DLD1 (cell line): Measurements from ENCODE around the gene MTHFD1L.
"Not testable (repeated sequence)": the region's sequence is repeated elsewhere in the genome, so short reads cannot be mapped to it uniquely, and the experiment has no call there.

ENCODE experiments used
- in situ Hi-C: cut with HindIII; loops from 2 replicates; pipeline ENCODE4 v1.10.0; 2017; ENCODE audit warnings: low sequenced_read_pairs

The MTHFD1L gene

DNA sequence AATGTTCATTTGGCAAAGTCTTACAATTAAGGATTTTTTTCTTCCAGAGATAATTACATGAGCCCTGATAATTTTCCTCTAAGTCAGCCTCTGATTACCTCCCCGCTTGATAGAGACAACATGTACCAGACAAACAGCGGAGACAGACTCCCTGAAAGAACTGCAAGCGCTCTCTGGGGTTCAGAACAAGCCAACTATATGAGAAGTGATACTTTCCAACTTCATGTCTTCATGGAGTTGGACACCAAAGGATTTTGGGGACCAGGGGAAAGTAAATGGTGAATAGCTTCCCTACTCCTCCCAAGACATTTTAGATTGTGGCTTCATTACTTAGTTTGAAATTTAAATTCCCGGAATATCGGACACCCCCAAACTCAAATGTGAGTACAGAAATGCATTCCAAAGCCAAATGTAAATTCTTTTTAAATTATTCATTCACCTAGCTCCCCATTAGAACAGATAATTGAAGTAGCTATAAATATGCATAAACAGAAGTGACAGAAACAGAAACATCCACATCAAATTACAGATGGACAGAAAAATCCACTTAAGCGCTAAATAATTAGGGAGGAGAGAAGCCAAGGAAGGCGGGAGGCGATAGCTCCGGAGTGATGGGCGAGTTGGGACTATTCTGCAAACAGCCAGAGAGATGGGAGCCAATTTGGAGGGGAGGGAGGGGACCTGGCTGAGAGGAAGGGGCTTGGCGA, 244.5 kb downstream of the MTHFD1L start:
- in situ Hi-C loops = no loop called here

DNA sequence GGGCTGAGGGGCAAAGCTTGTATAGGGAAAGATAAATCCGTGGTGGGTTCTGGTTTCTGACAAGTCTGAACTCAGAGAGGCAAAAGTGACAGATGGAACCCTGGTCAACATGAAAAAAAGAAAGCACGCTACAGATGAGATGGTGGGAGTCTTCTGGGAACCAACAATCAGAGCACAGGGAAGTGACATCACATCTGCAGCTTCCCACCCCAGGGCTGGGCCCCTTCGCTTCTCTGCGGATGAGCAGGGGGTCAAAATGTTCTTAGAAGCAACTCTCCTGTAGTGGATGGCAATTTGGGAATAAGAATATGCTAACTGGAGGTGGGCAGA, 245.0 kb downstream of the MTHFD1L start:
- in situ Hi-C loops = no loop called here

GRCh38 chr6:151111670-151112069, 246.2 kb downstream of the MTHFD1L start:
- in situ Hi-C loops = no loop called here

- in situ Hi-C loops = no loop called here
Observed at GRCh38 chr6:151112130-151112529, 246.6 kb downstream of the MTHFD1L start.

DNA sequence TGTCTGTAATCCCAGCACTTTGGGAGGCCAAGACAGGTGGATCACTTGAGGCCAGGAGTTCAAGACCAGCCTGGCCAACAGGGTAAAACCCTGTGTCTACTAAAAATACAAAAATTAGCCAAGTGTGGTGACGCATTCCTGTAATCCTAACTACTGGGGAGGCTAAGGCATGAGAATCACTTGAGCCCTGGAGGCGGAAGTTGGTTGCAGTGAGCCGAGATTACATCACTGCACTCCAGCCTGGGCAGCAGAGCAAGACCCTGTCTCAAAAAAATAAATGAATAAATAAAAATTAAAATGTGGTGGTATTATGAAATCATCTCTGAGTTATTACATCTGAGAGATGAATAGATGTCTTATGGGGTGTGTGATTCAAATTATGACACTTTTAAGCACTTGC, 247.4 kb downstream of the MTHFD1L start:
- in situ Hi-C loops = not testable (repeated sequence)

GRCh38 chr6:151113641-151114040, 248.1 kb downstream of the MTHFD1L start:
- in situ Hi-C loops = no loop called here

DNA sequence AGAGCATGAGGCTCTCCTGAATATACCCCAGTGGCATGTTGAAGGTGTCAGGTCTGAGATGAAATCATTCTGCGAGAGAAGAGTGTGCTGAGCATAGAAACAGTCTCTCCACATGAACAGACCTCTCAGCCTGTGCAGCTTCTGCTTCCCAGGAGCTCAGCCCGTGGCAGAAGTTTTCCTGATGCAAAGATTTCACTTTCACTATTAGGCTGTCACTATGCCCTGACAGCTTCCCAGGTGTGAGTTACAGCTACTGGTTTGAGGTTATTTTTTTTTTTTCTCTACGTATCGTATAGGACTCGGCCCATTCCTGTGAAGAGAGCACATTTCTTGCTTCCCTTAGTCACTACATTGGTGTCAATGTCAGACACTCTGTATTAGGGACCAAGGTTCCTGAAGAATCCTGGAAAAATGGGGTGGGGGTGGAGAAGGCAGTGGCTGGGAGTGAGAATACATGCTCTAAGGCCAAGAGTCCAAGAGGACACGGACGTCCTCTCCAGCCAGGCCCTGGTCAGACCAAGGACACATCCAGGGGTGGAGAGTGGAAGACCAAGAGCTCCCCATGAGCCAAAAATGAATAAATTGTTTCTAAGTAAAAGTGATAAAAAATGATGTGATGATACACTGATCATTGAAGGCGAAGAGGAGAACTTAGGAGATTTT, 253.1 kb downstream of the MTHFD1L start:
- in situ Hi-C loops = no loop called here

DNA sequence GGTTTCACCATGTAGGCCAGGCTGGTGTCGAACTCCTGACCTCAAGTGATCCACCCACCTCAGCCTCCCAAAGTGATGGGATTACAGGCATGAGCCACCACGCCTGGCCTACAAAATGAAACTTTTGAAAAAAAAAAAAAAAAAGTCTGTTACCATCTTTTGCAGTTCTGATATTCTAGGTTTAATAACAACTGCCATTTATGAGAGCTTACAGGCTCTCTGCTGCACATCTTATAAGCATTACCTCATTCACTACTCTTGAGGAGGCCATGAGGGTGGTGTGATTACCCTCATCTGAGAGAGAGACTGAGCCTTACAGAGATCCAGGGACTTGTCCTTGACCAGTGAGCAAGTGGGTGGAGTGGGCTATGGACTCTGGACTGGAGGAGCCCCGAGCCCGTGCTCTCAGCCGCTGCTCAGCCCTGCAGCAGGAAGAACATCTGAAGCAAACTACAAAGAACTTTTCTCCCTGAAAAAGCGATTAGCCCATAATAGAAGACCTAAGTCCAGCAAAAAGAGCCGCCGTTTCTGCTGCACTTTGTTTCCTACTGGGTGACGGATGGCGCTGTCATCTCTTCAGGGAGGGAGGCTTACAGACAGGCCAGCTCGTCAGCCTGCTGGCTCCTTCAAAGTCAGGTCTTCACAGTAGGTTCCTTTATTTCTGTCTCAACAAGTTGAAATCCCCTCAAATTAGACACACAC, 254.5 kb downstream of the MTHFD1L start:
- in situ Hi-C loops = no loop called here

DNA sequence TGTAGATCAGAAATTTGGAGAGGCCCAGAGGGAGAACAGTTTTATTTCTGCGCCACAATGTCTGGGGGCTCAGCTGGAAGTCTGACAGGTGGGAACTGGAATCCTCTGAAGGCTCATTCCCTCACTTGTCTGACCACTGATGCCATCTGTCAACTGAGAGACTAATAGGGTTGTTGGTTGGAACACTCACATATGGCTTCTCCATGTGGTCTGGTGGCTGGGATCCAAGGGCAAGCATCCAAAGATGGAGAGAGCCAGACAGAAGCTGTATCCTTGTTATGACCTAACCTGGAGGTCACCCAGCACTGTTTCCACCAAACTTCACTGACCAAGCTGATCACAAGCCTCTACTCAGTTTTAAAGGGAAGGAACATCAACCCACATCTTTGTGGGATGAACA, 256.4 kb downstream of the MTHFD1L start:
- in situ Hi-C loops = no loop called here

GRCh38 chr6:151123641-151124040, 258.1 kb downstream of the MTHFD1L start:
- in situ Hi-C loops = not testable (repeated sequence)

GRCh38 chr6:151125242-151125641, 259.7 kb downstream of the MTHFD1L start:
- in situ Hi-C loops = not testable (repeated sequence)

- in situ Hi-C loops = not testable (repeated sequence)
Observed at GRCh38 chr6:151125651-151126416, 260.3 kb downstream of the MTHFD1L start.

- in situ Hi-C loops = not testable (repeated sequence)
Observed at GRCh38 chr6:151126417-151126724, 260.9 kb downstream of the MTHFD1L start.

- in situ Hi-C loops = not testable (repeated sequence)
Observed at GRCh38 chr6:151127133-151127798, 261.8 kb downstream of the MTHFD1L start.

GRCh38 chr6:151128763-151129370, 263.4 kb downstream of the MTHFD1L start:
- in situ Hi-C loops = no loop called here

- in situ Hi-C loops = no loop called here
Observed at GRCh38 chr6:151130329-151130728, 264.8 kb downstream of the MTHFD1L start.

GRCh38 chr6:151131324-151132007, 266.0 kb downstream of the MTHFD1L start:
- in situ Hi-C loops = no loop called here

DNA sequence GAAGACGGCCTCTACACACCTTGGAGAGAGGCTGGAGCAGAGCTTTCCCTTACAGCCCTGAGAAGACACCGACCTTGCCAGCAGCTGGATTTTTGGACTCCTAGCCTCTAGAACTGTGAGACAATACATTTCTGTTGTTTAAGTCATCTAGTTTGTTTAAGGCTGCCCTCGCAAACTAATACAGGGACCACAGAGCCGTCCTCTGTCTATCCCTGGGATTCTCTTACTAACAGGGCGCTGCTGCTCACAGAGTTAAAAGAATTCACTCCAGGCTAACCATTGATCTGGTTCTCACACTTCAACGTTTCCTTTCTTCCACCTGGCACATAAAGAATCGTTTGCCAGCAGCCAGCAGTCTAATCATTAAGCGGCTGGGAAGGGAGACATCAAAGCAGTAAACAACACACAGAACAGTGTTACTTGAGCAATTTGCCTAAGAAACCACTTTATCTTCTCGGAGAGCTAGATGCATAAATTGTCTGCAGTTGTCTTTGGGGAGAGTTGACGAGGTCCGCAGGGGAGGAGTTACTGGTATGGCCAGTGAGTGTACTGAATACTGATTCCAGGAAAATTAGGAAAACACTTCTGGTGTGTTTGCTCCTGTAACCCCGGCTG, 270.7 kb downstream of the MTHFD1L start:
- in situ Hi-C loops = no loop called here

GRCh38 chr6:151137542-151137941, 272.0 kb downstream of the MTHFD1L start:
- in situ Hi-C loops = no loop called here

- in situ Hi-C loops = no loop called here
Observed at GRCh38 chr6:151139524-151139923, 274.0 kb downstream of the MTHFD1L start.
